Pancreas (tissue), 10 donors: Measurements from ENCODE around the gene SCRN2. TPM values are rescaled to one million over a fixed set of nuclear protein-coding genes. Genes with fewer than 3 reads are reported as not detected.
A peak's percentile ranks its signal among the peaks of the same experiment; 100 is the strongest.

ENCODE experiments used
- ATAC-seq, 4 donors: fragments of 200-7000 bp; cut with Tn5 transposase; one replicate each; pipeline versions ENCODE4 v1.8.0 to v1.9.1; 2020; ENCODE audit warnings: mild to moderate bottlenecking in 4 of 4, moderate library complexity in 4 of 4
- DNase-seq, 6 donors: peaks; one replicate each; pipeline ENCODE4 v3.0.0-alpha.2; 2020
- FAIRE-seq: peaks from 2 replicates; lab custom pipeline; 2012; peaks lifted over from hg19 to GRCh38; lab: Jason Lieb, UNC
- H3K27ac ChIP-seq, 4 donors: fragments of 200-600 bp; sonication (generic); 1 replicate in 3 of 4; 2 replicates in 1 of 4; pipeline versions ENCODE4 v1.5.0 to v1.8.0; 2020
- H3K27me3 ChIP-seq, 4 donors: fragments of 200-600 bp; one replicate each; pipeline ENCODE4 v1.8.0; 2021
- H3K36me3 ChIP-seq, 3 donors: fragments of 200-600 bp; sonication (generic) in 1 of 3; one replicate each; pipeline versions ENCODE4 v1.5.0 to v1.8.0; 2020 to 2021
- H3K4me1 ChIP-seq, 3 donors: fragments of 200-600 bp; one replicate each; pipeline ENCODE4 v1.8.0; 2021
- H3K4me3 ChIP-seq, 4 donors: fragments of 200-600 bp; sonication (generic) in 2 of 4; one replicate each; pipeline versions ENCODE4 v1.5.0 to v1.8.0; 2020 to 2021
- H3K9me3 ChIP-seq, 4 donors: fragments of 200-600 bp; one replicate each; pipeline ENCODE4 v1.8.0; 2021
- CTCF ChIP-seq, 4 donors: fragments of 200-600 bp; sonication (generic) in 3 of 4; IDR thresholded peaks; one replicate each; pipeline versions ENCODE4 v1.5.0 to v1.8.0; 2021; ENCODE audit warnings: antibody characterized with exemption in 4 of 4
- WGBS, 2 donors: extraction: QIAGEN DNeasy Blood & Tissue Kit; methylation state at CpG; one replicate each; pipeline ENCODE4 v1.1.7; 2013; 5-methylcytosine and 5-hydroxymethylcytosine counted together
- intact Hi-C, 3 donors: fragments of 100-400 bp; cut with DNase I; formaldehyde crosslinking; loops; one replicate each; pipeline versions ENCODE4 v1.11.1 to v1.14.2; 2022
- polyA plus RNA-seq, 2 donors: library from polyadenylated mRNA; stranded (reverse); fragments of 200-250 nt; gene quantifications; one replicate each; pipeline ENCODE4 v1.2.3, GENCODE V29; 2013
- total RNA-seq, 6 donors: library from RNA; stranded (reverse); fragmentation: NEBNext Ultra II Directional in 4 of 6; extraction: Animal tissue kit (Norgen Biotek cat#: 25700) in 4 of 6; gene quantifications; one replicate each; pipeline versions ENCODE4 v1.2.1 to v1.2.4, GENCODE V29; 2021 to 2023
- donor health status: healthy with polysubstance abuse.
- donor health status: DM: no; HTN: no; CAD: no; lungs with moderate emphysema.
- donor health status: DM: no; HTN: no; CAD: no.
- donor health status: control.
- donor health status: control.
- donor health status: Bipolar disorder and iron deficiency.
- donor health status: DM: yes; HTN: yes; CAD: no.
- donor health status: DM: no; HTN: no; CAD: no.
- donor health status: DM: no; HTN: no; CAD: no.
- donor health status: DM: yes; HTN: yes; CAD: no.

SCRN2 gene
- total and polyA plus RNA-seq, 8 donors, result 12.6 to 56.1 (median 20.8) TPM

GRCh38 chr17:47801906-47802305 lies 39.2 kb downstream of the SCRN2 start:
- FAIRE-seq (no peak), DNase-seq (no peak), ATAC-seq (no peak)
- intact Hi-C loops, result loop anchor here in 1 of 3 donors (10.0 kb wide), 1 partner anchor 107 kb away; the partner anchor contains the start of gene TBKBP1
- no peak for TF ChIP-seq CTCF (IDR thresholded peaks at IDR 0.05)
- Histone ChIP-seq H3K27ac (no peak overlapping the region), H3K4me3 (no peak overlapping the region), H3K36me3 (peaks cover 0 to 5% (median 0%) of the 10 kb centered on the region in 3 donors), H3K4me1 (no peaks in the 10 kb centered on the region), H3K9me3 (no peaks in the 10 kb centered on the region), H3K27me3 (no peaks in the 10 kb centered on the region)
- 27 to 48% methylated on average over 6 of the region's 6 CpGs for WGBS, 2 donors

- H3K9me3 ChIP-seq, result no peaks in the 10 kb centered on the region
- DNase-seq (no peak), FAIRE-seq (no peak), ATAC-seq (no peak)
- WGBS, 2 donors, result 80 to 81% methylated on average over 4 of the region's 4 CpGs
- H3K4me3 ChIP-seq, result no peak overlapping the region
- H3K4me1 ChIP-seq, result no peaks in the 10 kb centered on the region
- intact Hi-C loops, result loop anchor here in 1 of 3 donors (10.0 kb wide), 1 partner anchor 106 kb away; the partner anchor contains the start of gene TBKBP1
- no peak for TF ChIP-seq CTCF (IDR thresholded peaks at IDR 0.05)
- H3K27ac ChIP-seq, result no peak overlapping the region
- no peaks in the 10 kb centered on the region for H3K27me3 ChIP-seq
- H3K36me3 ChIP-seq, result no peaks in the 10 kb centered on the region
Observed at GRCh38 chr17:47801176-47801765, 39.8 kb downstream of the SCRN2 start.

GRCh38 chr17:47800686-47801085 lies 40.4 kb downstream of the SCRN2 start:
- Histone ChIP-seq H3K4me1 (no peaks in the 10 kb centered on the region), H3K9me3 (no peaks in the 10 kb centered on the region), H3K4me3 (no peak overlapping the region), H3K27ac (no peak overlapping the region), H3K36me3 (no peaks in the 10 kb centered on the region), H3K27me3 (no peaks in the 10 kb centered on the region)
- DNase-seq (peak in 1 of 6 donors; percentile 46), ATAC-seq (no peak), FAIRE-seq (no peak)
- intact Hi-C loops, result loop anchor here in 1 of 3 donors (10.0 kb wide), 1 partner anchor 106 kb away; the partner anchor contains the start of gene TBKBP1
- WGBS, 2 donors, result 81 to 87% methylated on average over 12 of the region's 12 CpGs
- no peak for TF ChIP-seq CTCF (IDR thresholded peaks at IDR 0.05)

- no peak for DNase-seq
- intact Hi-C loops, result no loop called here
- TF ChIP-seq CTCF (IDR thresholded peaks at IDR 0.05), result no peak
- H3K36me3 ChIP-seq, result no peaks in the 10 kb centered on the region
- H3K27ac ChIP-seq, result no peak overlapping the region
- no peak for ATAC-seq
- H3K9me3 ChIP-seq, result no peaks in the 10 kb centered on the region
- WGBS, 2 donors, result 64 to 83% methylated on average over 2 of the region's 2 CpGs
- H3K27me3 ChIP-seq, result peaks cover 0 to 4% (median 0%) of the 10 kb centered on the region in 4 donors
- FAIRE-seq, result no peak
- no peaks in the 10 kb centered on the region for H3K4me1 ChIP-seq
- no peak overlapping the region for H3K4me3 ChIP-seq
Observed at GRCh38 chr17:47797797-47798196, 43.3 kb downstream of the SCRN2 start.

- H3K4me3 ChIP-seq, result no peak overlapping the region
- WGBS, 2 donors, result 61 to 64% methylated on average over 6 of the region's 6 CpGs
- no peak for ATAC-seq
- intact Hi-C loops, result no loop called here
- DNase-seq, result no peak
- no peak overlapping the region for H3K27ac ChIP-seq
- H3K27me3 ChIP-seq, result peaks cover 0 to 14% (median 7%) of the 10 kb centered on the region in 4 donors
- no peak for TF ChIP-seq CTCF (IDR thresholded peaks at IDR 0.05)
- peaks cover 0 to 2% (median 0%) of the 10 kb centered on the region in 3 donors for H3K4me1 ChIP-seq
- no peaks in the 10 kb centered on the region for H3K36me3 ChIP-seq
- H3K9me3 ChIP-seq, result no peaks in the 10 kb centered on the region
- FAIRE-seq, result no peak
Observed at GRCh38 chr17:47792979-47793378, 48.1 kb downstream of the SCRN2 start.
